Activated T-cell treated with anti-CD3 and anti-CD28 coated beads, Interleukin-2, amount 50 U/mL, for 1 hour (primary cell): Measurements from ENCODE around the gene SMARCC2.
"Not testable (repeated sequence)": the region's sequence is repeated elsewhere in the genome, so short reads cannot be mapped to it uniquely, and the experiment has no call there.

Source experiments
- DNase-seq: peaks from one replicate; pipeline ENCODE4 v3.0.0-alpha.2; 2020

The SMARCC2 gene

GRCh38 chr12:56206452-56207166, 17.3 kb upstream of the SMARCC2 start:
- DNase-seq = peak; percentile 40

- no peak for DNase-seq
Observed at GRCh38 chr12:56205445-56205844, 16.2 kb upstream of the SMARCC2 start.

GRCh38 chr12:56204275-56204674, 15.0 kb upstream of the SMARCC2 start:
- DNase-seq = no peak

GRCh38 chr12:56202838-56203237, 13.6 kb upstream of the SMARCC2 start:
- DNase-seq = no peak

GRCh38 chr12:56202366-56202765, 13.1 kb upstream of the SMARCC2 start:
- no peak for DNase-seq

GRCh38 chr12:56198836-56199235, 9.6 kb upstream of the SMARCC2 start:
- no peak for DNase-seq

- DNase-seq = no peak
Observed at GRCh38 chr12:56197921-56198635, 8.8 kb upstream of the SMARCC2 start.

- DNase-seq = not testable (repeated sequence)
Observed at GRCh38 chr12:56196818-56197550, 7.7 kb upstream of the SMARCC2 start.

- peak; percentile 35 for DNase-seq
Observed at GRCh38 chr12:56193025-56193578, 3.8 kb upstream of the SMARCC2 start.

GRCh38 chr12:56192582-56192981, 3.3 kb upstream of the SMARCC2 start:
- no peak for DNase-seq

GRCh38 chr12:56190695-56191155, 1.4 kb upstream of the SMARCC2 start:
- DNase-seq = no peak

- DNase-seq = peak; percentile 80
Observed at GRCh38 chr12:56189918-56190694, 823 bp upstream of the SMARCC2 start.

- DNase-seq = no peak
Observed at GRCh38 chr12:56188778-56189098, 545 bp downstream of the SMARCC2 start.

- no peak for DNase-seq
Observed at GRCh38 chr12:56188131-56188777, 1.0 kb downstream of the SMARCC2 start.

GRCh38 chr12:56186957-56187356, 2.3 kb downstream of the SMARCC2 start:
- DNase-seq = no peak

- DNase-seq = no peak
Observed at GRCh38 chr12:56178347-56178746, 10.9 kb downstream of the SMARCC2 start.

- no peak for DNase-seq
Observed at GRCh38 chr12:56172839-56173238, 16.4 kb downstream of the SMARCC2 start.

- DNase-seq = no peak
Observed at GRCh38 chr12:56169229-56169759, 20.0 kb downstream of the SMARCC2 start.

GRCh38 chr12:56165369-56165768, 23.9 kb downstream of the SMARCC2 start:
- DNase-seq = no peak

GRCh38 chr12:56164345-56164729, 24.9 kb downstream of the SMARCC2 start:
- no peak for DNase-seq

GRCh38 chr12:56163533-56164344, 25.5 kb downstream of the SMARCC2 start:
- DNase-seq = no peak
